MM.1S (cell line): ENCODE measurements around the gene LHPP.

Experiments
- DNase-seq: peaks from one replicate; pipeline ENCODE4 v3.0.0-alpha.2; 2015
- H2AFZ ChIP-seq: fragments of 300-600 bp; sonication (generic); 2 replicates; pipeline ENCODE4 v1.6.0; 2016; ENCODE audit warnings: antibody characterized with exemption, low read length
- H3F3A ChIP-seq: fragments of 300-600 bp; sonication (generic); 2 replicates; pipeline ENCODE4 v1.6.1; 2016; ENCODE audit warnings: mild to moderate bottlenecking, antibody characterized with exemption, low read length, moderate library complexity, mixed read lengths; ENCODE audit not compliant: insufficient read depth
- H3K27ac ChIP-seq: fragments of 300-600 bp; sonication (generic); 2 replicates; pipeline ENCODE4 v1.5.1; 2016; ENCODE audit warnings: mild to moderate bottlenecking, low read length
- H3K27me3 ChIP-seq: fragments of 300-600 bp; sonication (generic); replicated peaks from 2 replicates; pipeline ENCODE4 v1.6.0; 2016; ENCODE audit warnings: low read length; ENCODE audit not compliant: insufficient read depth
- H3K36me3 ChIP-seq: fragments of 300-600 bp; sonication (generic); replicated peaks from 2 replicates; pipeline ENCODE4 v1.6.1; 2016; ENCODE audit warnings: mild to moderate bottlenecking, low read length, mixed read lengths; ENCODE audit not compliant: insufficient read depth
- H3K4me1 ChIP-seq: fragments of 300-600 bp; sonication (generic); 2 replicates; pipeline ENCODE4 v1.6.1; 2016; ENCODE audit warnings: low read length, mixed read lengths
- H3K4me2 ChIP-seq: fragments of 300-600 bp; sonication (generic); 2 replicates; pipeline ENCODE4 v1.6.0; 2016; ENCODE audit warnings: low read depth, low read length
- H3K4me3 ChIP-seq: fragments of 300-600 bp; sonication (generic); 2 replicates; pipeline ENCODE4 v1.5.1; 2016; ENCODE audit warnings: low read length, mixed read lengths
- H3K79me2 ChIP-seq: fragments of 300-600 bp; sonication (generic); 2 replicates; pipeline ENCODE4 v1.6.1; 2016; ENCODE audit warnings: mixed run types, low read length, mixed read lengths
- H3K9ac ChIP-seq: fragments of 300-600 bp; sonication (generic); 2 replicates; pipeline ENCODE4 v1.6.1; 2016; ENCODE audit warnings: low read length, mixed read lengths
- H3K9me2 ChIP-seq: fragments of 300-600 bp; sonication (generic); replicated peaks from 2 replicates; pipeline ENCODE4 v1.6.1; 2016; ENCODE audit warnings: mild to moderate bottlenecking, low read length, mixed read lengths; ENCODE audit not compliant: insufficient read depth
- H3K9me3 ChIP-seq: fragments of 300-600 bp; sonication (generic); replicated peaks from 2 replicates; pipeline ENCODE4 v1.6.1; 2016; ENCODE audit warnings: mild to moderate bottlenecking, low read length, mixed read lengths; ENCODE audit not compliant: insufficient read depth
- H4K20me1 ChIP-seq: fragments of 300-600 bp; sonication (generic); 2 replicates; pipeline ENCODE4 v1.6.1; 2016; ENCODE audit warnings: mild to moderate bottlenecking, low read length, moderate library complexity, mixed read lengths; ENCODE audit not compliant: insufficient read depth
- EZH2 ChIP-seq: fragments of 300-600 bp; sonication (generic); optimal IDR thresholded peaks from 2 replicates; pipeline ENCODE3; 2017; ENCODE audit warnings: low read depth, mild to moderate bottlenecking, antibody characterized with exemption, low read length, mixed read lengths
- EZH2phosphoT487 ChIP-seq: fragments of 300-600 bp; sonication (generic); IDR thresholded peaks from 2 replicates; pipeline ENCODE4 v1.6.1; 2018; ENCODE audit warnings: antibody characterized with exemption, low read length
- TF ChIP-seq, protein P1 (sequence below): fragments of 300-600 bp; sonication (generic); IDR thresholded peaks from 2 replicates; pipeline ENCODE4 v1.5.1; 2016; ENCODE audit warnings: antibody characterized with exemption, low read length, mixed read lengths

Gene LHPP

GRCh38 chr10:124478515-124478914 lies 16.9 kb downstream of the LHPP start:
- H2AFZ ChIP-seq, result no peak overlapping the region
- H3F3A ChIP-seq, result no peaks in the 10 kb centered on the region
- H3K9ac ChIP-seq, result no peak overlapping the region
- no peak for DNase-seq
- H3K27ac ChIP-seq, result no peak overlapping the region
- H3K79me2 ChIP-seq, result no peaks in the 10 kb centered on the region
- no peaks in the 10 kb centered on the region for H3K9me3 ChIP-seq
- TF ChIP-seq, protein P1, sequence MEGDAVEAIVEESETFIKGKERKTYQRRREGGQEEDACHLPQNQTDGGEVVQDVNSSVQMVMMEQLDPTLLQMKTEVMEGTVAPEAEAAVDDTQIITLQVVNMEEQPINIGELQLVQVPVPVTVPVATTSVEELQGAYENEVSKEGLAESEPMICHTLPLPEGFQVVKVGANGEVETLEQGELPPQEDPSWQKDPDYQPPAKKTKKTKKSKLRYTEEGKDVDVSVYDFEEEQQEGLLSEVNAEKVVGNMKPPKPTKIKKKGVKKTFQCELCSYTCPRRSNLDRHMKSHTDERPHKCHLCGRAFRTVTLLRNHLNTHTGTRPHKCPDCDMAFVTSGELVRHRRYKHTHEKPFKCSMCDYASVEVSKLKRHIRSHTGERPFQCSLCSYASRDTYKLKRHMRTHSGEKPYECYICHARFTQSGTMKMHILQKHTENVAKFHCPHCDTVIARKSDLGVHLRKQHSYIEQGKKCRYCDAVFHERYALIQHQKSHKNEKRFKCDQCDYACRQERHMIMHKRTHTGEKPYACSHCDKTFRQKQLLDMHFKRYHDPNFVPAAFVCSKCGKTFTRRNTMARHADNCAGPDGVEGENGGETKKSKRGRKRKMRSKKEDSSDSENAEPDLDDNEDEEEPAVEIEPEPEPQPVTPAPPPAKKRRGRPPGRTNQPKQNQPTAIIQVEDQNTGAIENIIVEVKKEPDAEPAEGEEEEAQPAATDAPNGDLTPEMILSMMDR, result no peak
- no peak for TF ChIP-seq EZH2phosphoT487
- TF ChIP-seq EZH2, result no peak
- no peaks in the 10 kb centered on the region for H3K27me3 ChIP-seq
- H3K4me2 ChIP-seq, result no peak overlapping the region
- no peak overlapping the region for H3K4me3 ChIP-seq
- H3K36me3 ChIP-seq, result no peaks in the 10 kb centered on the region
- no peaks in the 10 kb centered on the region for H3K4me1 ChIP-seq
- no peaks in the 10 kb centered on the region for H4K20me1 ChIP-seq
- H3K9me2 ChIP-seq, result no peaks in the 10 kb centered on the region

- H3K9me3 ChIP-seq, result no peaks in the 10 kb centered on the region
- H3K4me2 ChIP-seq, result no peak overlapping the region
- no peak for DNase-seq
- no peak overlapping the region for H3K27ac ChIP-seq
- H3K27me3 ChIP-seq, result no peaks in the 10 kb centered on the region
- H3K9ac ChIP-seq, result no peak overlapping the region
- no peaks in the 10 kb centered on the region for H3K36me3 ChIP-seq
- no peaks in the 10 kb centered on the region for H3K79me2 ChIP-seq
- no peaks in the 10 kb centered on the region for H3K9me2 ChIP-seq
- H4K20me1 ChIP-seq, result no peaks in the 10 kb centered on the region
- TF ChIP-seq, protein P1, result no peak
- no peak for TF ChIP-seq EZH2
- no peaks in the 10 kb centered on the region for H3K4me1 ChIP-seq
- no peak overlapping the region for H3K4me3 ChIP-seq
- no peaks in the 10 kb centered on the region for H3F3A ChIP-seq
- no peak overlapping the region for H2AFZ ChIP-seq
Measured at GRCh38 chr10:124480860-124481259, 19.2 kb downstream of the LHPP start.

DNA sequence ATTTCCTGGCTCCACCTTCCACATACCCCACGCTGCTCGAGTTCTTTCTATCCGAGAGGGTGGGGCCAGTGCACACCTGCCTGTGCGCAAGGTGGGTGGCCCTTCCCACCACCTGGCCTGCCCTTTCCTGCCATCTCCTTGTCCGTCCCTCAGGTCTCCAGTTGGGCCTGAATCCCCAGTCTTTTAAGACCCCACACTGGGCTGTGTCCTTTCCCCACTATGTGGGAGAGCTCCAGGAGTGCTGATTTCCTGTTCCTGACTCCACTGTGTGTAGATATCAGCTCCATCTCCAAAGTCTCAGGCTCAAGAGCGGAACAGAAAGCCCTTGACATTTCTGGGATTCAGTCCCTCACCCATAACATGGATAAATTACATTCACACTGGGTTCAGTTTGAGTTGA lies 20.1 kb downstream of the LHPP start:
- TF ChIP-seq EZH2phosphoT487, result no peak
- TF ChIP-seq, protein P1, result no peak
- TF ChIP-seq EZH2, result no peak
- no peak overlapping the region for H3K27ac ChIP-seq
- H3K9ac ChIP-seq, result no peak overlapping the region
- no peaks in the 10 kb centered on the region for H4K20me1 ChIP-seq
- H3K36me3 ChIP-seq, result no peaks in the 10 kb centered on the region
- no peaks in the 10 kb centered on the region for H3F3A ChIP-seq
- no peaks in the 10 kb centered on the region for H3K79me2 ChIP-seq
- no peak for DNase-seq
- H3K9me2 ChIP-seq, result no peaks in the 10 kb centered on the region
- H3K27me3 ChIP-seq, result no peaks in the 10 kb centered on the region
- no peak overlapping the region for H3K4me2 ChIP-seq
- H3K9me3 ChIP-seq, result no peaks in the 10 kb centered on the region
- no peaks in the 10 kb centered on the region for H3K4me1 ChIP-seq
- no peak overlapping the region for H2AFZ ChIP-seq
- no peak overlapping the region for H3K4me3 ChIP-seq
